K562 (cell line): Measurements from ENCODE around the gene HAAO. TPM values are rescaled to one million over a fixed set of nuclear protein-coding genes. Genes with fewer than 3 reads are reported as not detected.

Source experiments
- ATAC-seq: fragments of 200-7000 bp; cut with Tn5 transposase; 3 replicates; pipeline ENCODE4 v1.9.1; 2020; ENCODE audit warnings: moderate library complexity
- BruUV-seq: library from RNA; stranded (reverse); fragments of 400-500 nt; replicated peaks from 2 replicates; lab custom pipeline; 2021; lab: Mats Ljungman, UMichigan
- CTCF ChIA-PET: fragments of 300-600 bp; formaldehyde crosslinking; extraction: SDS; loops from one replicate; lab custom pipeline; 2021; ENCODE audit warnings: low intra/inter-chr PET ratio; lab: Yijun Ruan, JAX
- POLR2A ChIA-PET: fragments of 300-600, 350-650 bp; sonication (Branson Sonifier 250); formaldehyde crosslinking; extraction: SDS; loops from one replicate; lab custom pipeline; 2021; ENCODE audit warnings: antibody characterized with exemption, inconsistent platforms; lab: Yijun Ruan, JAX
- DNase-seq, 4 experiments: peaks; one replicate each; pipeline versions ENCODE4 v3.0.0 to v3.0.0-alpha.2; 2011 to 2018; ENCODE audit warnings: low spot score in 3 of 4, mixed read lengths in 3 of 4; ENCODE audit errors: extremely low read depth in 1 of 4
- FAIRE-seq: peaks from 2 replicates; lab custom pipeline; 2011; peaks lifted over from hg19 to GRCh38; lab: Jason Lieb, UNC
- H2AFZ ChIP-seq: 2 replicates; pipeline ENCODE4 v1.6.0; 2011; ENCODE audit warnings: low read depth, low read length, control low read depth, inconsistent platforms
- H3K27ac ChIP-seq: fragments of 200-600 bp; 3 replicates; pipeline ENCODE4 v1.8.0; 2011; ENCODE audit warnings: low read depth, mild to moderate bottlenecking, control low read depth, inconsistent platforms, low read length, moderate library complexity, mixed read lengths; ENCODE audit errors: extremely low read depth
- H3K27me3 ChIP-seq, 2 experiments: fragments of 300-600 bp in 1 of 2; 2 replicates in 1 of 2; 3 replicates in 1 of 2; pipeline versions ENCODE4 v1.6.0 to v1.8.0; 2011; ENCODE audit warnings: inconsistent platforms in 2 of 2, low read length in 2 of 2, mild to moderate bottlenecking in 1 of 2, mixed read lengths in 1 of 2, moderate library complexity in 1 of 2; ENCODE audit not compliant: control insufficient read depth in 2 of 2, insufficient read depth in 2 of 2
- H3K36me3 ChIP-seq: fragments of 300-600 bp; 3 replicates; pipeline ENCODE4 v1.8.0; 2011; ENCODE audit warnings: mild to moderate bottlenecking, low read length, inconsistent platforms; ENCODE audit not compliant: control insufficient read depth, insufficient read depth
- H3K4me1 ChIP-seq, 2 experiments: fragments of 200-600 bp in 1 of 2; replicated peaks in 1 of 2; 2 replicates in 1 of 2; 3 replicates in 1 of 2; pipeline versions ENCODE4 v1.5.1 to v1.8.0; 2011; ENCODE audit warnings: inconsistent platforms in 2 of 2, low read length in 2 of 2, mild to moderate bottlenecking in 1 of 2, mixed read lengths in 1 of 2, moderate library complexity in 1 of 2; ENCODE audit not compliant: control insufficient read depth in 2 of 2, insufficient read depth in 2 of 2
- H3K4me2 ChIP-seq: 2 replicates; pipeline ENCODE4 v1.6.1; 2011; ENCODE audit warnings: low read length, control low read depth, inconsistent platforms, mixed read lengths; ENCODE audit not compliant: insufficient read depth
- H3K4me3 ChIP-seq: fragments of 200-600 bp; sonication (generic), shearing (Covaris generic); 2 replicates; pipeline ENCODE4 v1.5.1; 2016; ENCODE audit warnings: control low read depth, inconsistent platforms
- H3K79me2 ChIP-seq: fragments of 200-600 bp; 3 replicates; pipeline ENCODE4 v1.8.0; 2011; ENCODE audit warnings: low read length, inconsistent platforms; ENCODE audit not compliant: control insufficient read depth, insufficient read depth
- H3K9ac ChIP-seq, 2 experiments: 2 replicates each; pipeline versions ENCODE4 v1.6.0 to v1.6.1; 2011; ENCODE audit warnings: low read depth in 2 of 2, low read length in 2 of 2, control low read depth in 1 of 2, inconsistent platforms in 1 of 2, mild to moderate bottlenecking in 1 of 2, mixed read lengths in 1 of 2; ENCODE audit not compliant: insufficient read depth in 1 of 2
- H3K9me1 ChIP-seq: one replicate; pipeline ENCODE4 v1.6.0; 2011; ENCODE audit warnings: inconsistent platforms, mild to moderate bottlenecking, low read length, moderate library complexity; ENCODE audit not compliant: control insufficient read depth, insufficient read depth
- H3K9me3 ChIP-seq: replicated peaks from 2 replicates; pipeline ENCODE4 v1.5.1; 2011; ENCODE audit warnings: low read depth, low read length, inconsistent platforms; ENCODE audit not compliant: control insufficient read depth, insufficient read depth
- H4K20me1 ChIP-seq: replicated peaks from 2 replicates; pipeline ENCODE4 v1.6.1; 2011; ENCODE audit warnings: low read length, inconsistent platforms, mixed read lengths; ENCODE audit not compliant: control insufficient read depth, insufficient read depth
- AFF1 ChIP-seq, 2 experiments: fragments of 450-650 bp; IDR thresholded peaks; 2 replicates each; pipeline ENCODE4 v1.6.1; 2018; ENCODE audit warnings: mild to moderate bottlenecking in 2 of 2, low read depth in 1 of 2; ENCODE audit not compliant: partially characterized antibody in 2 of 2
- CHCHD3 ChIP-seq: fragments of 250-450 bp; sonication (Bioruptor Pico); IDR thresholded peaks from 2 replicates; pipeline ENCODE4 v2.1.2; 2022; ENCODE audit warnings: mild to moderate bottlenecking
- JUND ChIP-seq, 2 experiments: IDR thresholded peaks; 2 replicates in 1 of 2; 3 replicates in 1 of 2; pipeline ENCODE4 v1.6.1; 2011; ENCODE audit warnings: borderline replicate concordance in 2 of 2, low read depth in 2 of 2, low read length in 2 of 2, improper control_type of control experiment in 1 of 2, missing biosample characterization in 1 of 2, missing genetic modification characterization in 1 of 2, missing genetic modification reagents in 1 of 2
- KAT7 ChIP-seq: sonication (generic); formaldehyde crosslinking; IDR thresholded peaks from 2 replicates; pipeline ENCODE4 v1.8.0; 2022; ENCODE audit warnings: missing genetic modification reagents, mild to moderate bottlenecking, borderline replicate concordance
- MED1 ChIP-seq: sonication (generic); formaldehyde crosslinking; IDR thresholded peaks from 2 replicates; pipeline ENCODE4 v1.8.1; 2023; ENCODE audit warnings: missing genetic modification reagents, borderline replicate concordance
- NRF1 ChIP-seq, 2 experiments: fragments of 450-650 bp; IDR thresholded peaks in 1 of 2; conservative IDR thresholded peaks in 1 of 2; 2 replicates each; pipeline ENCODE4 v1.6.1; 2014; ENCODE audit warnings: mild to moderate bottlenecking in 2 of 2
- PRDM10 ChIP-seq: fragments of 450-650 bp; IDR thresholded peaks from 2 replicates; pipeline ENCODE4 v1.6.1; 2018; ENCODE audit not compliant: partially characterized antibody
- SIN3A ChIP-seq, 2 experiments: fragments of 150-350 bp in 1 of 2; IDR thresholded peaks; 2 replicates each; pipeline ENCODE4 v1.6.1; 2011 to 2016; ENCODE audit warnings: borderline replicate concordance in 2 of 2, low read depth in 2 of 2, low read length in 2 of 2, mild to moderate bottlenecking in 2 of 2, moderate library complexity in 2 of 2; ENCODE audit not compliant: control insufficient read depth in 1 of 2
- ZBTB11 ChIP-seq, 3 experiments: fragments of 200-800 bp in 1 of 3; fragments of 250-450 bp in 1 of 3; fragments of 450-650 bp in 1 of 3; sonication (Bioruptor Pico) in 1 of 3; sonication (Bioruptor generic) in 1 of 3; formaldehyde crosslinking in 1 of 3; IDR thresholded peaks; 2 replicates each; pipeline versions ENCODE4 v1.6.1 to v1.8.0; 2016 to 2022; ENCODE audit warnings: mild to moderate bottlenecking in 2 of 3, missing genetic modification characterization in 2 of 3, missing compliant biosample characterization in 1 of 3, moderate library complexity in 1 of 3
- WGBS: fragments of 100-300 bp; shearing (Covaris generic); methylation state at CpG from one replicate; pipeline ENCODE4 v1.1.6; 2016; ENCODE audit warnings: low coverage, mixed read lengths; ENCODE audit not compliant: insufficient coverage; ENCODE audit errors: missing lambda C conversion rate; 5-methylcytosine and 5-hydroxymethylcytosine counted together
- in situ Hi-C: fragments of 300-500 bp; cut with MboI; formaldehyde crosslinking; loops from 4 replicates; pipeline ENCODE4 v1.15.0; 2018; ENCODE audit warnings: inconsistent platforms, mixed read lengths
- intact Hi-C: fragments of 100-400 bp; cut with micrococcal nuclease; formaldehyde crosslinking; loops from 2 replicates; pipeline ENCODE4 v1.14.2; 2022
- polyA plus RNA-seq, 8 experiments: library from polyadenylated mRNA; depleted of rRNA in 4 of 8; stranded (reverse) in 5 of 8; unstranded in 3 of 8; fragments of >200 nt; fragmentation: Nextera tagmentation in 2 of 8; fragmentation: Illumina TruSeq in 1 of 8; extraction: Ambion mirVana in 2 of 8; extraction: Trizol in 1 of 8; gene quantifications; 2 replicates each; pipeline versions ENCODE4 v1.2.1 to v1.2.3, GENCODE V29; 2011 to 2014; ENCODE audit warnings: inconsistent platforms in 1 of 8, missing spikeins in 1 of 8
- total RNA-seq, 7 experiments: library from RNA; depleted of rRNA in 6 of 7; stranded (reverse); fragments of >200 nt in 6 of 7; fragmentation: Illumina TruSeq in 2 of 7; extraction: Trizol in 2 of 7; gene quantifications; 2 replicates each; pipeline versions ENCODE4 v1.2.1 to v1.2.3, GENCODE V29; 2011 to 2021; ENCODE audit warnings: low replicate concordance in 1 of 7

The HAAO gene
- total and polyA plus RNA-seq, 9 of the 15 experiments (the other 6 are each of a cell fraction or from before 2014, with no cell fraction given): not detected

- WGBS: 27% methylated on average over 3 of the region's 3 CpGs
- Histone ChIP-seq H3K27ac (no peak overlapping the region), H3K9ac (no peak overlapping the region), H4K20me1 (no peaks in the 10 kb centered on the region), H3K4me3 (no peak overlapping the region), H2AFZ (no peak overlapping the region), H3K79me2 (no peaks in the 10 kb centered on the region), H3K36me3 (no peaks in the 10 kb centered on the region), H3K4me2 (no peak overlapping the region), H3K9me1 (no peaks in the 10 kb centered on the region), H3K27me3 (peaks cover 0 to 24% of the 10 kb centered on the region in 2 experiments; a peak in 2 of 5 replicates), H3K9me3 (no peaks in the 10 kb centered on the region), H3K4me1 (no peaks in the 10 kb centered on the region)
- ATAC-seq: no peak
- BruUV-seq: no TSS peak
- CTCF ChIA-PET: no interaction called here
- intact Hi-C loops: no loop called here
- in situ Hi-C loops: no loop called here
- POLR2A ChIA-PET: interaction anchor here (1.1 kb wide), 1 partner anchor 17 kb away, joined by 3 read pairs; no protein-coding TSS in a partner anchor
- FAIRE-seq: no peak
- no peak for DNase-seq
- TF ChIP-seq PRDM10 (no peak), KAT7 (CRISPR knock-in tag) (no peak), MED1 (CRISPR knock-in tag) (no peak), JUND (IDR thresholded peaks at IDR 0.05; ENCODE audit: borderline replicate concordance, low read depth, low read length) (no peak), JUND (tag; IDR thresholded peaks at IDR 0.05; ENCODE audit: borderline replicate concordance, low read depth, low read length) (no peak), ZBTB11 (CRISPR knock-in tag; IDR thresholded peaks at IDR 0.05) (no peak), AFF1 (IDR thresholded peaks at IDR 0.05; ENCODE audit: low read depth in 1 of 2, partially characterized antibody in 2 of 2) (no peak), NRF1 (conservative IDR thresholded peaks at IDR 0.05 in 1 of 2, IDR thresholded peaks at IDR 0.05 in 1 of 2) (no peak), SIN3A (IDR thresholded peaks at IDR 0.05; ENCODE audit: borderline replicate concordance in 2 of 2, control insufficient read depth in 1 of 2, low read depth in 2 of 2, low read length in 2 of 2) (no peak), CHCHD3 (no peak)
Observed at GRCh38 chr2:42747422-42747821, 45.0 kb downstream of the HAAO start.
